NCI-H187 (cell line): ENCODE results near the gene PHF11.
"Not testable (repeated sequence)": the region's sequence is repeated elsewhere in the genome, so short reads cannot be mapped to it uniquely, and the experiment has no call there.

Experiments
- DNase-seq, 2 experiments: peaks; one replicate each; lab custom pipeline; 2025; lab: John Stamatoyannopoulos, UW

The PHF11 gene

GRCh38 chr13:49495783-49496762, at the start of gene PHF11:
Gene PHF11 (plus strand): TSS chr13:49495953. CDS start chr13:49496002, 49 bp downstream.
- peak in 1 of 2 experiments; percentile 25 for DNase-seq

GRCh38 chr13:49446473-49446872, 49.3 kb upstream of the PHF11 start:
- DNase-seq = no peak

DNA sequence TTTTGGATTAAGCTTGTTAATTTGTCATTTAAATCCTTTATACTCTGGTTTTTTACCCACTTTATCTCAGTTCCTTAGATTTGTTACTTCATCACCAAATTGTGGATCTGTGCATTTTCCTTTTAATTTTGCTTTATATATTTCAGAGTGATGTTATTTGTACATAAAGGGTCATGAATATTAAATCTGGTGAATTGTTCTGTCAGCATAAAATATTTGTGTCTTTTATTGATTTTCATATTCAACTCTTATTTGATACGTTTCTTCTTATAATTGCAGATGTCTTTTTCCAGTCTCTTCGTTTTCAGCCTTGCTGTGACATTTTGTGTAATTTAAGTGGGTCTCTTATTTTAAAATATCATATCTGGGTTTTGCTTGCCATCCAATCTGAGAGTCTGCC, 47.0 kb upstream of the PHF11 start:
- DNase-seq = no peak

DNA sequence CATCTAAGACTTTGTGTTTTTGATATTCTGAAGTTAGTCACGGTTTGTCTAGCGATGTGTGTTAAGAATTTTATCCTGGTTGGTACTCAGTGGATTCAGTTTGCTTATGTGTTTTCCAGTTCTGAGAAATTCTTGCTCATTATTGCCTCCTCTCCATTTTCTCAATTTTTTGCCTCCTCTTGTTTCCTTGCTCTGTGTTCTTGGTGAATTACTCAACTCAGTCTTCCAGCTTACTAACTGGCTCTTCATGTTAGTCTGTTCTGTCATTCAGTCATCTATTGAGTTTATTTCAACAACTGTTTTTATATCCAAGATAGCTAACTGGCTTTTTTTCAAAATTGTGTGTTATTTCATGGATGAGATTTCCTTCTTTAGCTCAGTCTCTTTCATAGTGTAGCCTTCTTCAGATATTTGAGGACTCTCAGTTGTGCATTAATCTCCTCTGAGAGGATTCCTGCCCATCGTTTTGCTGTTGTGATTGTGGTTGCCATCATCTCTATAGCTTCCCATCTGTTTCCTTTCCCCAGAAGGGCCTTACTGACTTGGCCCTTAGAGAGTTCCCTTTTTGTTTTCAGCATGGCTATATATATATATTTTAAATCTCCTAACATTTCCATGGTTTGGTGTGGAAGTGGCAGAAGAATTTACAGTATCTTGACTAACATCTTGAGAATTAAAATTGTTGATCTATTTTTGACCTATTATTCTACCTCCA, 45.5 kb upstream of the PHF11 start:
- no peak for DNase-seq

DNA sequence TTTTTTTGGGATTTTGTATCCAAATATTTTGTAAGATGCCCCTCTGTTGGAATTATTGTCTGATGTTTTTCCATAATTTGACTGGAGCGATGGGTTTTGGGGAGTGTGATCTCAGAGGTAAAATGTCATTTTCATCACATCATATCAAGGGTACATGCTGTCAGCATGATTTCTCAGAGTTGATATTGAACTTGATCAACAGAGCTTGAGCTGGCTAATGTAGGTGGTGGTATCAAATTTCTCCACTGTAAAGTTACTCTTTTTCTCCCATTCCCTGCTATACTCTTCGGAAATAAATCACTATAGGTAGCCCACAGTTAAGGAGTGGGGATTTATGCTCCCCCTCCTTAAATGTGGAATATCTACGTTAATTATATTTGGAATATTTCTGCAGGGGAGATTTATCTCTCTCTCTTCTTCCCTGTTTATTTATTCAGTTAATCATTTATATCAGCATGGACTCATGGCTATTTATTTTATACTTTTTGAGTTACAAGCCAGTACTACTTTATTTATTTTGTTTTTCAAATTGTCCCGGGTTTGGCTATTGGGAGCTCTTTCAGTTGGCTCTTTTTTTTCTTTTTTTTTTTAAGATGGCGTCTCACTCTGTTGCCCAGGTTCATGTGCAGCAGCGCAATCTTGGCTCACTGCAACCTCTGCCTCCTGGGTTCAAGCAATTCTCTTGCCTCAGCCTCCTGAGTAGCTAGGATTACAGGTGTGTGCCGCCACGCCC, 42.9 kb upstream of the PHF11 start:
- no peak for DNase-seq

DNA sequence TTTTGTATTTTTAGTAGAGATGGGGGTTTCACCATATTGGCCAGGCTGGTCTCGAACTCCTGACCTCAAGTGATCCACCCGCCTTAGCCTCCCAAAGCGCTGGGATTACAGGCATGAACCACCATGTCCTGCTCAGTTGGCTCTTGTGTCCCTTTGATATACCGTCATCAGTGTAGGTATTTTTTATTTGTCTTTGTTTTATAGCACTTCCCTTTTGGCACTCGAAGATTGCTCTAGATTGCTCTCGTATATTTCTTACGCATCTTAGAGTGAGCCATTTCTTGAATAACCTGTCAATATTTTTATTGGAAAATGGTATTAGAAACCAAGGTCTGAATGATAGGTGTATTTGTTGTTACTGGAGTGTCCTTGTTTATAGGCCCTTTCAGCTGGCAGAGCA, 42.3 kb upstream of the PHF11 start:
- no peak for DNase-seq

DNA sequence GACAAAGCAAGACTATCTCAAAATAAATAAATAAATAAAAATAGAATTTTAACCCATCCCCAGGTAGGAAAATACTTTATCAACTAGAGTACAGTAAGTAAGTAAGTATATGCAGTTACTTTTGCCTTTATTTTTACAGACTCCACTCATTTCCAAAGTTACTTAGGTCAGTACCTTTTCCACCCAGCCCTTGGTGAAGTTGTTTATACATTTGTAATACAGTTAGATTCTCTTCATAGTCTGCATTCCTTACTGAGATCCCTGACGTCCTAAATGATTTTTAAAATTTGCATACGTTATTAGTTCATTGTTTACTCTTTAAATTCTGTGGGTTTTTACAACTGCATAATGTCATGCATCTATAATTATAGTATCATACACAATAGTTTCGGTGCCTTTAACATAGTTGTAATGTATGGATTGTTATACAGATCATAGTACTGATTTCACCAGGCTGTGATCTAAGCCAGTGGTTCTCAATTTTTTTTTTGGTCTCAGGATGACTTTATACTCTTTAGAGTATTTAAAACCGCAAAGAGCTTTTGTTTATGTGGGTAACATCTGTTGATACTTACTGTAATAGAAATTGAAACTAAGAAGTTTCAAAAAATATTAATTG, 41.3 kb upstream of the PHF11 start:
- DNase-seq = no peak

DNA sequence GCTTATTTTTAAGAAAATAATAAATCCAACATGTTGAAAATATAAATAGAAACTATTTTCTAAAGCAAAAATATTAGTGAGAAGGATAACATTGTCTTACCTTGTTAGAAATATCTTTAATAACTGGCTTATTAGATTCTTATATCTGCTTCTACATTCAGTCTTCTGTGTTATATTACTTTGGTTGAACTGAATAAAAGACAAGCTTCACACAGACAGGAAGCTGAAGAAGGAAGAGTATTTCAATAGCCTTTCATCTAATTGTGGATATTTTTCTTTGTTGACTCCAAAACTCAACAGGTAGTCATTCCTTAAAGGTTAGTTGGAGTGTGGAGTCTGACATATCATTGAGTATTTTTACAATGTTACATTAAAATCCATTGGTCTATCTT, 40.8 kb upstream of the PHF11 start:
- DNase-seq = no peak

DNA sequence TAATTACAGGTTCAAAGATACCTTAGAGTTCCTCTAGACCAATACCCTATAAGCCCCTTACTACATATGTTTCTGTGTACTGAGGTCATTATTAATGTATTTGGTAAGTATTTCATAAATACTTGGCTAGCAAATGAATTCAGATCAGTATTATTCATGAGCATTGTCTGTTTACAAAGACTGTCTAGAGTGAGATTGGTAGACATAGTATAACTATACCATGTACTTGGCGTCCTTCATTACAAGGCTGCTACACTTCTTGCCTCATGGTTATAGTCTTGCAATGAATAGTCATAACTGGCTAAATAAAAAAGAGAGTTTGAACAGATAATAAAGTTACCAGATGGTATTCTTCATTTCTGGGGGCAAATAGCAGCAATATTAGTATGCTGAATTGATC, 39.6 kb upstream of the PHF11 start:
- no peak for DNase-seq

- DNase-seq = no peak
Measured at GRCh38 chr13:49457221-49457620, 38.5 kb upstream of the PHF11 start.

GRCh38 chr13:49459580-49459979, 36.2 kb upstream of the PHF11 start:
- DNase-seq = no peak

GRCh38 chr13:49464085-49464484, 31.7 kb upstream of the PHF11 start:
- DNase-seq = no peak

DNA sequence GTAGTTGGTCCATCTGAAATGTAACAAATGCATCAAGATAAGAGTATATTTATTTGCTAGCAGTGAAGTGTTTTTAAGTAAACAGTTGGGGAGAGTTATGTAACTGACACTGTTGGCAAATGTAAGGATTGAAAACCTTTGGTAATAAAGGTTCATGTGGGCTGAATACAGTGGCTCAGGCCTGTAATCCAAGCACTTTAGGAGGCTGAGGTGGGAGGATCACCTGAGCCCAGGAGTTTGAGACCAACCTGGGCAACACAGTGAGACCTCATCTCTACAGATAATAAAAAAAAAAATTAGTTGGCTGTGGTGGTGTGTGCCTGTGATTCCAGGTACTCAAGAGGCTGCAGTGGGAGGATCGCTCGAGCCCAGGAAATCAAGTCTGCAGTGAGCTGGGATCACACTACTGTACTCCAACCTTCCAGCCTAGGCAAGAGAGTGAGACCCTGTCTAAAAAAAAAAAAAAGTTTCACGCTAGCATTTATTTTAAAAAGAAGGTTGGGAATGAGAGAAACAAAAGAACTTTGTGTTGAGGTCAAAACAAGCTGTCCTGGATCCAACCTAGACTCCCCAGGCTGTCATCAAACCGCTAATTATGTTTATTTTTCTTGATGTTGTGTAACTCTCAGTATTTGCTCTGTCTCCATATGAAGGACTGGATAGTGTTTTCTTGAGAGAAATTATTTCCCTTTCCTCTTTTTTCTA, 31.0 kb upstream of the PHF11 start:
- DNase-seq = no peak

GRCh38 chr13:49466292-49466838, 29.4 kb upstream of the PHF11 start:
- DNase-seq = no peak

- DNase-seq = no peak
Measured at GRCh38 chr13:49472186-49472585, 23.6 kb upstream of the PHF11 start.

- DNase-seq = no peak
Measured at GRCh38 chr13:49476529-49476928, 19.2 kb upstream of the PHF11 start.

- DNase-seq = no peak
Measured at GRCh38 chr13:49481788-49482187, 14.0 kb upstream of the PHF11 start.

DNA sequence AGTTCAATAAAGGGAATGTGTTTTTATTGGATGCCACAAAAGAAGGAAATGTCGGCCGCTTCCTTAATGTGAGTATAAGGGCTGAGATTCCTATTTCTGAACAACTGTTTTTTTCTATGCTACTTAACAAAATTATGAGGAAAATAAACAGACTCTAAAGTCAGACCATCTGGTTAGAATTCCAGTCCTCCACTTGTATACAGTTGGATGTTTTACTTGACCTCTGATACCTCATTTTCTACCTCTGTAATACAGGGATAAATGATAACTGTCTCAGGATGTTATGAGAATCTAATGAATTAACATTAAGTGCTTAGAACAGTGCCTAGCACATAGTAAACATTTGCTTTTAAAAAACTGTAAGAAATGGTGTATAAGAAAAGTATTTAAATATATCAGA, 7.2 kb upstream of the PHF11 start:
- DNase-seq = no peak

GRCh38 chr13:49494645-49495044, 1.1 kb upstream of the PHF11 start:
- DNase-seq = no peak

GRCh38 chr13:49496837-49497236, 1.1 kb downstream of the PHF11 start:
- DNase-seq = not testable (repeated sequence)

DNA sequence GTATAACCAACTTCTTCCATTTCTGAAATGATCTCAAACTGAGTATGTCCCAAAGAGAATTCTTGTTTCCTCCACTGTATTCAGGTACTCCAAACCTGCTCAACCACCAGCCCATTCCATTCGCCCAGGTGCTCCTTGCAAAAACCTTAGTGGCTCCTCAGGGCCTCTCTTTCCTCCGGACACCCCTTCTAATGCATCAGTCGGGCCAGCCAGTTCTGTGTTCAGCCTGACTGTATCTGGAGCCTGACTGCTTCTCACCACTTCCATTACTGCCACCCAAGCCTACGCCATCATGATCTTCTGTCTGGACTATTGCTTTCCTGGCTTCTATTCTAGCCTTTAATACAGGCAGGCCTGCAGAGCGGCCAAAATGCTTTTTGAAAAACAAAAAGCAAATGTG, 1.5 kb downstream of the PHF11 start:
- DNase-seq = no peak
